ENCODE data around the gene BMS1.

BMS1 gene

GRCh38 chr10:42878134-42878820 lies 95.7 kb downstream of the BMS1 start:
- TF ChIP-seq CTCF (IDR thresholded peaks at IDR 0.05): no peak
- no peak overlapping the region for H3K4me3 Mint-ChIP-seq
- peaks cover 27% of the 10 kb centered on the region for H3K9me3 Mint-ChIP-seq
- no peaks in the 10 kb centered on the region for H3K36me3 Mint-ChIP-seq (ENCODE audit: low read depth)
- DNase-seq: no peak
- no peak overlapping the region for H3K27ac Mint-ChIP-seq
- H3K27me3 Mint-ChIP-seq (ENCODE audit: low read depth, poor library complexity): peaks cover 22% of the 10 kb centered on the region
- peaks cover 8% of the 10 kb centered on the region for H3K4me1 Mint-ChIP-seq

- Mint-ChIP-seq H3K4me3 (no peak overlapping the region), H3K27me3 (ENCODE audit: low read depth, poor library complexity) (peaks cover 24% of the 10 kb centered on the region), H3K4me1 (peaks cover 8% of the 10 kb centered on the region), H3K27ac (no peak overlapping the region), H3K36me3 (ENCODE audit: low read depth) (no peaks in the 10 kb centered on the region), H3K9me3 (peaks cover 28% of the 10 kb centered on the region)
- DNase-seq: no peak
- TF ChIP-seq CTCF (IDR thresholded peaks at IDR 0.05): no peak
These were observed 96.2 kb downstream of the BMS1 start for GRCh38 chr10:42878821-42879195.

- Mint-ChIP-seq H3K36me3 (ENCODE audit: low read depth) (no peaks in the 10 kb centered on the region), H3K4me1 (peaks cover 8% of the 10 kb centered on the region), H3K27ac (no peak overlapping the region), H3K9me3 (peaks cover 28% of the 10 kb centered on the region), H3K27me3 (ENCODE audit: low read depth, poor library complexity) (peaks cover 23% of the 10 kb centered on the region), H3K4me3 (no peak overlapping the region)
- DNase-seq: no peak
- TF ChIP-seq CTCF (IDR thresholded peaks at IDR 0.05): no peak
These were observed 97.0 kb downstream of the BMS1 start for GRCh38 chr10:42879380-42880254.

- no peak for TF ChIP-seq CTCF (IDR thresholded peaks at IDR 0.05)
- DNase-seq: no peak
- Mint-ChIP-seq H3K9me3 (peaks cover 28% of the 10 kb centered on the region), H3K4me1 (peaks cover 8% of the 10 kb centered on the region), H3K27me3 (ENCODE audit: low read depth, poor library complexity) (peaks cover 25% of the 10 kb centered on the region), H3K4me3 (no peak overlapping the region), H3K27ac (no peak overlapping the region), H3K36me3 (ENCODE audit: low read depth) (no peaks in the 10 kb centered on the region)
These were observed 97.6 kb downstream of the BMS1 start for GRCh38 chr10:42880255-42880620.

- no peak for TF ChIP-seq CTCF (IDR thresholded peaks at IDR 0.05)
- DNase-seq: no peak
- H3K27me3 Mint-ChIP-seq (ENCODE audit: low read depth, poor library complexity): peaks cover 25% of the 10 kb centered on the region
- no peaks in the 10 kb centered on the region for H3K4me1 Mint-ChIP-seq
- H3K27ac Mint-ChIP-seq: no peak overlapping the region
- H3K4me3 Mint-ChIP-seq: no peak overlapping the region
- H3K36me3 Mint-ChIP-seq (ENCODE audit: low read depth): no peaks in the 10 kb centered on the region
- H3K9me3 Mint-ChIP-seq: peaks cover 30% of the 10 kb centered on the region
These were observed 100.0 kb downstream of the BMS1 start for GRCh38 chr10:42882597-42882996.

Measured in nephron progenitor cell (in vitro differentiated cells).